ENCODE measurements around the gene TNRC18.
"Not testable (repeated sequence)": the region's sequence is repeated elsewhere in the genome, so short reads cannot be mapped to it uniquely, and the experiment has no call there.

Gene TNRC18

DNA sequence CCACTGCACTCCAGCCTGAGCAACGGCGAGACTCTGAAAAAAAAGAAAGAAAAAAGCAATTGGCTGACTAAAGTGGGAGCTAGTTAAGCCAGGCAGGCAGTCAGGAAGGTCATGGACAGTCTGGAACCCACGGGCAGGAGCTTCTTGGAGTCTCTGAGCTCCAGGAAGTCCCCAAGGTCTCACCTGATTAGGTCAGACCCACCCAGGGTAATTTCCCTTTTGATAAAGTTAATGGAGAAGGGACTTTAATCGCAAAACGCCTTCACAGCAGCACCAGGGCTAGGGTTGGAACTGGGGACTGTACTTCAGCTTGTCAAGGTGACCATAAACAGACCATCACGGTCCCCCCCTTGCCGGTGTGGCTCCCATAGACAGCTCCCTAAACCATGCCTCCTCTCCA is 134.3 kb downstream of the TNRC18 start:
- no peak overlapping the region for H3K4me2 ChIP-seq (ENCODE audit: low read depth, low read length, poor library complexity, severe bottlenecking)
- TF ChIP-seq, protein P1, sequence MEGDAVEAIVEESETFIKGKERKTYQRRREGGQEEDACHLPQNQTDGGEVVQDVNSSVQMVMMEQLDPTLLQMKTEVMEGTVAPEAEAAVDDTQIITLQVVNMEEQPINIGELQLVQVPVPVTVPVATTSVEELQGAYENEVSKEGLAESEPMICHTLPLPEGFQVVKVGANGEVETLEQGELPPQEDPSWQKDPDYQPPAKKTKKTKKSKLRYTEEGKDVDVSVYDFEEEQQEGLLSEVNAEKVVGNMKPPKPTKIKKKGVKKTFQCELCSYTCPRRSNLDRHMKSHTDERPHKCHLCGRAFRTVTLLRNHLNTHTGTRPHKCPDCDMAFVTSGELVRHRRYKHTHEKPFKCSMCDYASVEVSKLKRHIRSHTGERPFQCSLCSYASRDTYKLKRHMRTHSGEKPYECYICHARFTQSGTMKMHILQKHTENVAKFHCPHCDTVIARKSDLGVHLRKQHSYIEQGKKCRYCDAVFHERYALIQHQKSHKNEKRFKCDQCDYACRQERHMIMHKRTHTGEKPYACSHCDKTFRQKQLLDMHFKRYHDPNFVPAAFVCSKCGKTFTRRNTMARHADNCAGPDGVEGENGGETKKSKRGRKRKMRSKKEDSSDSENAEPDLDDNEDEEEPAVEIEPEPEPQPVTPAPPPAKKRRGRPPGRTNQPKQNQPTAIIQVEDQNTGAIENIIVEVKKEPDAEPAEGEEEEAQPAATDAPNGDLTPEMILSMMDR (conservative IDR thresholded peaks at IDR 0.05; ENCODE audit: low read length), result no peak
- no peak for TF ChIP-seq EZH2phosphoT487 (IDR thresholded peaks at IDR 0.05; ENCODE audit: borderline replicate concordance)
- no peak overlapping the region for H2AFZ ChIP-seq (ENCODE audit: low read length)
- no peaks in the 10 kb centered on the region for H3F3A ChIP-seq (ENCODE audit: low read depth)
- H3K4me1 ChIP-seq (ENCODE audit: insufficient read depth, low read length, poor library complexity, severe bottlenecking), result no peaks in the 10 kb centered on the region
- no peaks in the 10 kb centered on the region for H3K36me3 ChIP-seq (ENCODE audit: insufficient read depth, low read length)
- H3K9me3 ChIP-seq (ENCODE audit: insufficient read depth, low read depth, low read length), result no peaks in the 10 kb centered on the region
- H3K4me3 ChIP-seq (ENCODE audit: low read length, poor library complexity, severe bottlenecking), result no peak overlapping the region
- no peaks in the 10 kb centered on the region for H4K20me1 ChIP-seq (ENCODE audit: insufficient read depth, low read length, poor library complexity, severe bottlenecking)
- no peak overlapping the region for H3K9ac ChIP-seq (ENCODE audit: low read depth, low read length, poor library complexity, severe bottlenecking)
- H3K27me3 ChIP-seq (ENCODE audit: insufficient read depth, low read length, poor library complexity, severe bottlenecking), result no peaks in the 10 kb centered on the region
- H3K9me2 ChIP-seq (replicated peaks; ENCODE audit: low read depth, low read length), result no peaks in the 10 kb centered on the region
- H3K79me2 ChIP-seq (ENCODE audit: insufficient read depth, low read length), result no peaks in the 10 kb centered on the region

DNA sequence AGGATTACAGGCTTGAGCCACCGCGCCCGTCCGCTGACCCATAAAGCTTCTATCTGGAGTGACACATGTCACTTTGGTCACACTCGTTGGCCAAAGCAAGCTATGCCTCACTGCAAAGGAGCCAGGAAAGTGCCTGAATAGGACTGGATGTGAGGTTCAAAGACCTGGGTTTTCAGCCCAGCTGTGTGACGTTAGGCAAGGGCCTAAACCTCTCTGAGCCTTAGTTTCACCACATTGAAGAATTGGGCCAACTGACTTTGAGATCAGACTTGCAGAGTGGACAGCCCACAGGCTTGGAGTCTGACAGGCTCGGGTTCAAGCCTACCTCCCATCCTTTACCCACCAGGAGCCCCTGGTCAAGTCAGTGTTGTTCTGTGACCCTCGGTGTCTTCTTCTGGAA is 135.1 kb downstream of the TNRC18 start:
- H4K20me1 ChIP-seq (ENCODE audit: insufficient read depth, low read length, poor library complexity, severe bottlenecking); H3K4me3 ChIP-seq (ENCODE audit: low read length, poor library complexity, severe bottlenecking); H3K9me2 ChIP-seq (replicated peaks; ENCODE audit: low read depth, low read length); H3F3A ChIP-seq (ENCODE audit: low read depth); H3K79me2 ChIP-seq (ENCODE audit: insufficient read depth, low read length); H3K9me3 ChIP-seq (ENCODE audit: insufficient read depth, low read depth, low read length); H3K4me2 ChIP-seq (ENCODE audit: low read depth, low read length, poor library complexity, severe bottlenecking); H3K36me3 ChIP-seq (ENCODE audit: insufficient read depth, low read length); H3K9ac ChIP-seq (ENCODE audit: low read depth, low read length, poor library complexity, severe bottlenecking); H3K4me1 ChIP-seq (ENCODE audit: insufficient read depth, low read length, poor library complexity, severe bottlenecking); H3K27me3 ChIP-seq (ENCODE audit: insufficient read depth, low read length, poor library complexity, severe bottlenecking); H2AFZ ChIP-seq (ENCODE audit: low read length): not testable (repeated sequence)

DNA sequence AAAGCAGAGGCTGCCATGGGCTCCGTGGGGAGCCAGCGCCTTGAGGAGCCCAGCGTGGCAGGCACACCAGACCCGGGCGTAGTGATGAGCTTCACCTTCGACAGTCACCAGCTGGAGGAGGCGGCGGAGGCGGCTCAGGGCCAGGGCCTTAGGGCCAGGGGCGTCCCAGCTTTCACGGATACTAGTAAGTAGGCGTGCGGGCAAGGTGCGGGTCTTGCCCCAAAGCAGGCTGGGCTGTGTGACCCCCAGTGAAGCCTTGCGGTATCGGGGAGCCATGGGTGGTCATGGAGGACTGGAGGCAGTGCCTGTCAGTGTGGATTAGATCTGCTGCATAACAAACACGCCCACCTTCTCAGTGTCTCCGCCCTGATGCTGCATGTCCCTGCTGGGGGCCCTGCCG is 135.8 kb downstream of the TNRC18 start:
- H3K9me2 ChIP-seq (replicated peaks; ENCODE audit: low read depth, low read length), result no peaks in the 10 kb centered on the region
- H3K36me3 ChIP-seq (ENCODE audit: insufficient read depth, low read length), result no peaks in the 10 kb centered on the region
- H3K4me2 ChIP-seq (ENCODE audit: low read depth, low read length, poor library complexity, severe bottlenecking), result no peak overlapping the region
- no peak overlapping the region for H3K4me3 ChIP-seq (ENCODE audit: low read length, poor library complexity, severe bottlenecking)
- H3K9ac ChIP-seq (ENCODE audit: low read depth, low read length, poor library complexity, severe bottlenecking), result no peak overlapping the region
- H3F3A ChIP-seq (ENCODE audit: low read depth), result no peaks in the 10 kb centered on the region
- no peaks in the 10 kb centered on the region for H3K4me1 ChIP-seq (ENCODE audit: insufficient read depth, low read length, poor library complexity, severe bottlenecking)
- TF ChIP-seq, protein P1 (conservative IDR thresholded peaks at IDR 0.05; ENCODE audit: low read length), result no peak
- TF ChIP-seq EZH2phosphoT487 (IDR thresholded peaks at IDR 0.05; ENCODE audit: borderline replicate concordance), result no peak
- no peak overlapping the region for H2AFZ ChIP-seq (ENCODE audit: low read length)
- H3K79me2 ChIP-seq (ENCODE audit: insufficient read depth, low read length), result no peaks in the 10 kb centered on the region
- no peaks in the 10 kb centered on the region for H4K20me1 ChIP-seq (ENCODE audit: insufficient read depth, low read length, poor library complexity, severe bottlenecking)
- no peaks in the 10 kb centered on the region for H3K9me3 ChIP-seq (ENCODE audit: insufficient read depth, low read depth, low read length)
- no peaks in the 10 kb centered on the region for H3K27me3 ChIP-seq (ENCODE audit: insufficient read depth, low read length, poor library complexity, severe bottlenecking)

DNA sequence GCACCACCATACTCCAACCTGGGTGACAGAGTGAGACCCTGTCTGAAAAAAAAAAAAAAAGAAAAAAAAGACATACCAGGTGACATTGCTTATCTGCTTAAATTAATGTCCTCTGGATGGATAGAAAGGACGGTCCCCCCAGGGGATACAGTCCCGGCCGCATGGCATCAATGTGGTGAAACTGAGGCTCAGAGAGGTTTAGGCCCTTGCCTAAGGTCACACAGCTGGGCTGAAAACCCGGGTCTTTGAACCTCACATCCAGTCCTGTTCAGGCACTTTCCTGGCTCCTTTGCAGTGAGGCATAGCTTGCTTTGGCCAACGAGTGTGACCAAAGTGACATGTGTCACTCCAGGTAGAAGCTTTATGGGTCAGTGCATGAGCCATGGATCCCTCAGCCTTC is 136.3 kb downstream of the TNRC18 start:
- H3K27me3 ChIP-seq (ENCODE audit: insufficient read depth, low read length, poor library complexity, severe bottlenecking); H3K9me3 ChIP-seq (ENCODE audit: insufficient read depth, low read depth, low read length); H3K9ac ChIP-seq (ENCODE audit: low read depth, low read length, poor library complexity, severe bottlenecking); H3K4me3 ChIP-seq (ENCODE audit: low read length, poor library complexity, severe bottlenecking); H4K20me1 ChIP-seq (ENCODE audit: insufficient read depth, low read length, poor library complexity, severe bottlenecking); H3K4me2 ChIP-seq (ENCODE audit: low read depth, low read length, poor library complexity, severe bottlenecking); H3F3A ChIP-seq (ENCODE audit: low read depth); H2AFZ ChIP-seq (ENCODE audit: low read length); H3K9me2 ChIP-seq (replicated peaks; ENCODE audit: low read depth, low read length); H3K79me2 ChIP-seq (ENCODE audit: insufficient read depth, low read length); H3K4me1 ChIP-seq (ENCODE audit: insufficient read depth, low read length, poor library complexity, severe bottlenecking); H3K36me3 ChIP-seq (ENCODE audit: insufficient read depth, low read length): not testable (repeated sequence)
